ENCODE data around the gene ZCCHC18.

Gene ZCCHC18

DNA sequence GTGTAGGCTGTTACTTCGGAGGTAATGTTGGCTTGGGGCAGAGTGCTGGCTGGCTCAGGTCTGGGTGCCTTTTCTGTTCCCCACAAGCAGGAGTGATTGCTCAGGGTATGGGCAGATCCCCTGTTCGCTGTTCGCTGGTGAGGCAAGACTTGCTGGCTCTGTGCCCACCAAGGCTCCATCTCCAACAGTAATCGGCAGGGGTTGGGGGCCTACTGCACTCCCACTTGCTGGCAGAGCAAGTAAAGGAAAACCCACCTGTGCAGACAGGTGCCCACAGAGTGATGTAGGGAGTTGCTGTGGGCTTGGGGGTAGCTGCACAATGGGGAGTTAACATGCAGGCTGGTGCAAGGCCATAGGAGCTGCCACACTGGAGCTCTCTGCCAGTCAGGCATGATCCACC is 28.3 kb upstream of the ZCCHC18 start (continued):
- TF ChIP-seq SNAI2 (CRISPR knock-in tag; IDR thresholded peaks at IDR 0.05) (no peak), ZC3H10 (CRISPR knock-in tag; IDR thresholded peaks at IDR 0.05) (no peak), ZFP30 (CRISPR knock-in tag; IDR thresholded peaks at IDR 0.05) (no peak)
- TF ChIP-seq, protein P1, sequence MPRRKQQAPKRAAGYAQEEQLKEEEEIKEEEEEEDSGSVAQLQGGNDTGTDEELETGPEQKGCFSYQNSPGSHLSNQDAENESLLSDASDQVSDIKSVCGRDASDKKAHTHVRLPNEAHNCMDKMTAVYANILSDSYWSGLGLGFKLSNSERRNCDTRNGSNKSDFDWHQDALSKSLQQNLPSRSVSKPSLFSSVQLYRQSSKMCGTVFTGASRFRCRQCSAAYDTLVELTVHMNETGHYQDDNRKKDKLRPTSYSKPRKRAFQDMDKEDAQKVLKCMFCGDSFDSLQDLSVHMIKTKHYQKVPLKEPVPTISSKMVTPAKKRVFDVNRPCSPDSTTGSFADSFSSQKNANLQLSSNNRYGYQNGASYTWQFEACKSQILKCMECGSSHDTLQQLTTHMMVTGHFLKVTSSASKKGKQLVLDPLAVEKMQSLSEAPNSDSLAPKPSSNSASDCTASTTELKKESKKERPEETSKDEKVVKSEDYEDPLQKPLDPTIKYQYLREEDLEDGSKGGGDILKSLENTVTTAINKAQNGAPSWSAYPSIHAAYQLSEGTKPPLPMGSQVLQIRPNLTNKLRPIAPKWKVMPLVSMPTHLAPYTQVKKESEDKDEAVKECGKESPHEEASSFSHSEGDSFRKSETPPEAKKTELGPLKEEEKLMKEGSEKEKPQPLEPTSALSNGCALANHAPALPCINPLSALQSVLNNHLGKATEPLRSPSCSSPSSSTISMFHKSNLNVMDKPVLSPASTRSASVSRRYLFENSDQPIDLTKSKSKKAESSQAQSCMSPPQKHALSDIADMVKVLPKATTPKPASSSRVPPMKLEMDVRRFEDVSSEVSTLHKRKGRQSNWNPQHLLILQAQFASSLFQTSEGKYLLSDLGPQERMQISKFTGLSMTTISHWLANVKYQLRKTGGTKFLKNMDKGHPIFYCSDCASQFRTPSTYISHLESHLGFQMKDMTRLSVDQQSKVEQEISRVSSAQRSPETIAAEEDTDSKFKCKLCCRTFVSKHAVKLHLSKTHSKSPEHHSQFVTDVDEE (CRISPR knock-in tag; IDR thresholded peaks at IDR 0.05), result no peak

- ATAC-seq, result no peak
- TF ChIP-seq, protein P2, sequence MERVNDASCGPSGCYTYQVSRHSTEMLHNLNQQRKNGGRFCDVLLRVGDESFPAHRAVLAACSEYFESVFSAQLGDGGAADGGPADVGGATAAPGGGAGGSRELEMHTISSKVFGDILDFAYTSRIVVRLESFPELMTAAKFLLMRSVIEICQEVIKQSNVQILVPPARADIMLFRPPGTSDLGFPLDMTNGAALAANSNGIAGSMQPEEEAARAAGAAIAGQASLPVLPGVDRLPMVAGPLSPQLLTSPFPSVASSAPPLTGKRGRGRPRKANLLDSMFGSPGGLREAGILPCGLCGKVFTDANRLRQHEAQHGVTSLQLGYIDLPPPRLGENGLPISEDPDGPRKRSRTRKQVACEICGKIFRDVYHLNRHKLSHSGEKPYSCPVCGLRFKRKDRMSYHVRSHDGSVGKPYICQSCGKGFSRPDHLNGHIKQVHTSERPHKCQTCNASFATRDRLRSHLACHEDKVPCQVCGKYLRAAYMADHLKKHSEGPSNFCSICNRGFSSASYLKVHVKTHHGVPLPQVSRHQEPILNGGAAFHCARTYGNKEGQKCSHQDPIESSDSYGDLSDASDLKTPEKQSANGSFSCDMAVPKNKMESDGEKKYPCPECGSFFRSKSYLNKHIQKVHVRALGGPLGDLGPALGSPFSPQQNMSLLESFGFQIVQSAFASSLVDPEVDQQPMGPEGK (CRISPR knock-in tag; IDR thresholded peaks at IDR 0.05; ENCODE audit: borderline replicate concordance), result no peak
- TF ChIP-seq SNAI2 (CRISPR knock-in tag; IDR thresholded peaks at IDR 0.05) (no peak), ZC3H10 (CRISPR knock-in tag; IDR thresholded peaks at IDR 0.05) (no peak), ESRRG (CRISPR knock-in tag; IDR thresholded peaks at IDR 0.05) (no peak), CREB5 (CRISPR knock-in tag; IDR thresholded peaks at IDR 0.05; ENCODE audit: low read depth) (no peak), CSDC2 (CRISPR knock-in tag; IDR thresholded peaks at IDR 0.05) (no peak), ARNTL (CRISPR knock-in tag; IDR thresholded peaks at IDR 0.05; ENCODE audit: borderline replicate concordance, low read depth) (no peak), ZNF565 (CRISPR knock-in tag; conservative IDR thresholded peaks at IDR 0.05; ENCODE audit: low read depth) (no peak), TCF4 (CRISPR knock-in tag; IDR thresholded peaks at IDR 0.05; ENCODE audit: borderline replicate concordance) (no peak), ZFP3 (CRISPR knock-in tag; IDR thresholded peaks at IDR 0.05) (no peak), GLIS3 (CRISPR knock-in tag; IDR thresholded peaks at IDR 0.05) (no peak)
- TF ChIP-seq, protein P1 (CRISPR knock-in tag; IDR thresholded peaks at IDR 0.05), result no peak
Observed at GRCh38 chrX:104084534-104085277, 27.6 kb upstream of the ZCCHC18 start.

DNA sequence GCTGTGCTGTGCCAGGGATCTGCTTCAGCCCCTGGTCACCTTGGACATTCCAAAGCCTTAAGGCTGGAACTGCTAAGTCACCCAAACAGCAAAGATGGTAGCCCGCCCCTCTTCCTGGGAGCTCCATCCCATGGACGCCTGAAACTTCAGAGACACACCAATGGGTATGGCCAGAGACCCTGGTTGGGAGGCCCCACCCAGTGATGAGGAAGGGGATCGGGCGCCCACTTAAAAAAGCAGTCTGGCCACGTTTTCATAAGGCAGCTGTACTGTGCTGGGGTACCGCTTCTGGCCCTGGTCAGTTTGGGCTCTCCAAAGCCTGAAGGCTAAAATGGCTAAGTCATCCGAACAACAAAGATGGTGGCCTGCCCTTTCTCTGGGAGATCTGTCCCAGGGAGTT is 26.8 kb upstream of the ZCCHC18 start:
- no peak for ATAC-seq
- TF ChIP-seq PPARA (CRISPR knock-in tag; IDR thresholded peaks at IDR 0.05; ENCODE audit: borderline replicate concordance) (no peak), ZNF565 (CRISPR knock-in tag; conservative IDR thresholded peaks at IDR 0.05; ENCODE audit: low read depth) (no peak), RARB (CRISPR knock-in tag; IDR thresholded peaks at IDR 0.05) (no peak), ZFP30 (CRISPR knock-in tag; IDR thresholded peaks at IDR 0.05) (no peak), CSDC2 (CRISPR knock-in tag; IDR thresholded peaks at IDR 0.05) (no peak), ZFP3 (CRISPR knock-in tag; IDR thresholded peaks at IDR 0.05) (no peak)
- TF ChIP-seq, protein P3, sequence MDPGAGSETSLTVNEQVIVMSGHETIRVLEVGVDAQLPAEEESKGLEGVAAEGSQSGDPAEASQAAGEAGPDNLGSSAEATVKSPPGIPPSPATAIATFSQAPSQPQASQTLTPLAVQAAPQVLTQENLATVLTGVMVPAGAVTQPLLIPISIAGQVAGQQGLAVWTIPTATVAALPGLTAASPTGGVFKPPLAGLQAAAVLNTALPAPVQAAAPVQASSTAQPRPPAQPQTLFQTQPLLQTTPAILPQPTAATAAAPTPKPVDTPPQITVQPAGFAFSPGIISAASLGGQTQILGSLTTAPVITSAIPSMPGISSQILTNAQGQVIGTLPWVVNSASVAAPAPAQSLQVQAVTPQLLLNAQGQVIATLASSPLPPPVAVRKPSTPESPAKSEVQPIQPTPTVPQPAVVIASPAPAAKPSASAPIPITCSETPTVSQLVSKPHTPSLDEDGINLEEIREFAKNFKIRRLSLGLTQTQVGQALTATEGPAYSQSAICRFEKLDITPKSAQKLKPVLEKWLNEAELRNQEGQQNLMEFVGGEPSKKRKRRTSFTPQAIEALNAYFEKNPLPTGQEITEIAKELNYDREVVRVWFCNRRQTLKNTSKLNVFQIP (CRISPR knock-in tag; IDR thresholded peaks at IDR 0.05; ENCODE audit: borderline replicate concordance, low read depth), result no peak
- TF ChIP-seq, protein P2 (CRISPR knock-in tag; IDR thresholded peaks at IDR 0.05; ENCODE audit: borderline replicate concordance), result no peak

Measured in SK-N-SH treated with all-trans-retinoic acid at 6 μM for 48 hours (cell line).